Uterus (tissue), 2 donors: ENCODE results near the gene SETD4.

ENCODE experiments used
- CTCF ChIP-seq, 4 experiments: fragments of 200-600 bp in 2 of 4; fragments of 450-650 bp in 2 of 4; sonication (generic) in 2 of 4; IDR thresholded peaks; one replicate each; pipeline ENCODE4 v1.5.1; 2016 to 2019; ENCODE audit warnings: antibody characterized with exemption in 4 of 4, mild to moderate bottlenecking in 2 of 4, moderate library complexity in 1 of 4
- POLR2A ChIP-seq, 2 donors: fragments of 450-650 bp; IDR thresholded peaks; one replicate each; pipeline ENCODE4 v1.6.1; 2016; ENCODE audit warnings: antibody characterized with exemption in 2 of 2, mild to moderate bottlenecking in 1 of 2, moderate library complexity in 1 of 2

- no peak for TF ChIP-seq CTCF (IDR thresholded peaks at IDR 0.05)
- TF ChIP-seq POLR2A (IDR thresholded peaks at IDR 0.05) = no peak
Measured at GRCh38 chr21:36065497-36066036, 5.2 kb upstream of the SETD4 start.
